Embryonic facial prominence (tissue), 1 donor: ENCODE data around the gene RPAP2.
"Not testable (repeated sequence)": the region's sequence is repeated elsewhere in the genome, so short reads cannot be mapped to it uniquely, and the experiment has no call there.

Experiments
- DNase-seq: peaks from one replicate; pipeline ENCODE4 v3.0.0-alpha.2; 2016; ENCODE audit errors: extremely low spot score

Gene RPAP2

GRCh38 chr1:92298573-92299476, at the start of gene RPAP2, which contains the start of gene GLMN:
Gene RPAP2, plus strand, starts transcription at chr1:92299059. Its CDS starts 15 bp downstream, at chr1:92299074.
Gene GLMN, minus strand, starts transcription at chr1:92298987. Its CDS starts 988 bp downstream, at chr1:92297999.
- peak; percentile 68 for DNase-seq

GRCh38 chr1:92254714-92255113, 44.1 kb upstream of the RPAP2 start:
- not testable (repeated sequence) for DNase-seq

GRCh38 chr1:92259350-92259749, 39.5 kb upstream of the RPAP2 start:
- DNase-seq: no peak

- DNase-seq: no peak
These were observed 36.3 kb upstream of the RPAP2 start for GRCh38 chr1:92262516-92262915.

- DNase-seq: no peak
These were observed 25.8 kb upstream of the RPAP2 start for GRCh38 chr1:92273039-92273438.

GRCh38 chr1:92274939-92275338, 23.9 kb upstream of the RPAP2 start:
- DNase-seq: no peak

GRCh38 chr1:92276082-92276481, 22.8 kb upstream of the RPAP2 start:
- no peak for DNase-seq

- DNase-seq: no peak
These were observed 21.6 kb upstream of the RPAP2 start for GRCh38 chr1:92277105-92277723.

- not testable (repeated sequence) for DNase-seq
These were observed 19.1 kb upstream of the RPAP2 start for GRCh38 chr1:92279781-92280180.

- DNase-seq: not testable (repeated sequence)
These were observed 17.4 kb upstream of the RPAP2 start for GRCh38 chr1:92281411-92281810.

- peak; percentile 20 for DNase-seq
These were observed 7.4 kb upstream of the RPAP2 start for GRCh38 chr1:92291372-92291999.

GRCh38 chr1:92298213-92298572, 666 bp upstream of the RPAP2 start:
- no peak for DNase-seq

- no peak for DNase-seq
These were observed 755 bp downstream of the RPAP2 start for GRCh38 chr1:92299477-92300150.

GRCh38 chr1:92301021-92301420, 2.2 kb downstream of the RPAP2 start:
- no peak for DNase-seq

GRCh38 chr1:92306020-92306419, 7.2 kb downstream of the RPAP2 start:
- DNase-seq: no peak

- no peak for DNase-seq
These were observed 9.1 kb downstream of the RPAP2 start for GRCh38 chr1:92307980-92308379.

GRCh38 chr1:92310185-92310597, 11.3 kb downstream of the RPAP2 start:
- no peak for DNase-seq

- DNase-seq: no peak
These were observed 15.2 kb downstream of the RPAP2 start for GRCh38 chr1:92314024-92314423.

GRCh38 chr1:92315766-92316599, 17.1 kb downstream of the RPAP2 start:
- no peak for DNase-seq

- no peak for DNase-seq
These were observed 19.1 kb downstream of the RPAP2 start for GRCh38 chr1:92317836-92318493.
